NCI-H446 treated with DMSO at 0.1 percent for 48 hours (cell line): ENCODE measurements around the gene DNAH5.
"Not testable (repeated sequence)": the region's sequence is repeated elsewhere in the genome, so short reads cannot be mapped to it uniquely, and the experiment has no call there.

ENCODE experiments used
- DNase-seq: peaks from one replicate; lab custom pipeline; 2025; lab: John Stamatoyannopoulos, UW

The DNAH5 gene

DNA sequence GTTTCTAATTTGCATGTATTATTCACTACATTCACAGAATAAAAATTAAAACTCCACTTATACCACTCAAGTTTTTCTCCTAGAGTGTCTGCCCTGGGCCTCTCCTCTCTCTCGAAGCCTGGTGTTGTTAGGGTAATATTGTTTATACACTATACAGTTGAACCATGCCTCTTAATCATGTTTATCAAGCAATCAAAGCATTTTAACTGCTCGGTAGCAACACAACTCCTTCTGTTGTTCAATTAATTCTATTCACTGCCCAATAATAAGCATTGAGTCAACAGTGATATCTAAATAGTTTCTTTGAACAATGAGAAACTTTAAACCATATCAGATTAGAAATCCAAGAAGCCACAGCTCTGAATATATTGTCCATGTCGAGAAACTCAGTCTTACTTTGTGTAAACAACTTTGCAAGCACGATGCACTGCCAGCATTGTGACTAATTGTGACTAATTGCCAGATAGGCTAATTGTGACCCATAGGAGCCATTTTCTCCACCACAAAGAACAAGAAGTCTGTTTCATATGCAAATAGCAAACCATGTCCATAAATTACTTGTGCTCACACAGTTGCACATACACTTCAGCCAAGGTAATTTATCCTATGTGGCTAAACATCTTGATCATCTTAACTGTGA is at the start of gene DNAH5:
TSS of gene DNAH5 (minus strand) at position 129 of the 640 bp plus-strand sequence. CDS start 250 bp downstream, outside the sequence.
- peak; percentile 67 for DNase-seq

DNA sequence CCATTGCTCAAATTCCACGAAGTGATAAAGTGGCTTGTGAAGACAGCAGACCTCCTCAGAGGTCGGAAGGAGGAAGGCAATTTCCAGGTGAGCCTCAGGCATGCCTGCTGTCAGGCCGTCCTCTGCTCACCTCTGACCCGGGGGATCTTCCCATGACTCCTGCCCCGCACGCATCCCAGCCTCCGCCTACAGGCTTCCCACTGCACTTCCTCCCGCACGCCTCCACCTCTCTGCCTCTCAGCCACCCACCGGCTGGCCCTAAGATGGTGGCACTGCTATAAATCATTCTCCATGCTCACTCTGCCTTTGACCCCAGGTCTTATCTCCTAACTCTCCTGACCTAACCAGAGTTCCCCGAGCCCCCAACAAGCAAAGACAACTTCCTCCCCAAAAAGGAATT is 49.4 kb upstream of the DNAH5 start:
- no peak for DNase-seq

- DNase-seq: no peak
Measured at GRCh38 chr5:13992795-13993194, 48.3 kb upstream of the DNAH5 start.

- DNase-seq: no peak
Measured at GRCh38 chr5:13991365-13991764, 46.9 kb upstream of the DNAH5 start.

DNA sequence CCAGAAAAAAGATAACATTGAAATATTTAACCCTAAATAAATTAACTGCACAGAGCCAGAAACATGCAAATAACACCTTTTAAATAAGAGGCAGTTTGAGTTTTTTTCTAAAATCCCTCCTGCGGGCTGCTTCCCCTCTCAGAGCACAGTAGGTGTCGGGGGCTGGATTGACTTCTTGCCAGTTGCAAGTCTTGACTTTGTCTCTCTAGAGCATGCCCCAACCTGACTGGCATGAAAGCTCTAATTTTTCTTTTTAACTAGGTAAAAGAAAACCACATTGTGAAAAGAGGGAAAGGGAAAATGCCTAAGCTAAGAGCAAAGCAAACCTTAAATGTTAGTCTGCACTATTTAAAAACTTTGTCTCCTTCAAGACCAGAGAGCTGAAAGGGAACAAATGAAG is 46.4 kb upstream of the DNAH5 start:
- DNase-seq: no peak

- DNase-seq: no peak
Measured at GRCh38 chr5:13989832-13990231, 45.3 kb upstream of the DNAH5 start.

DNA sequence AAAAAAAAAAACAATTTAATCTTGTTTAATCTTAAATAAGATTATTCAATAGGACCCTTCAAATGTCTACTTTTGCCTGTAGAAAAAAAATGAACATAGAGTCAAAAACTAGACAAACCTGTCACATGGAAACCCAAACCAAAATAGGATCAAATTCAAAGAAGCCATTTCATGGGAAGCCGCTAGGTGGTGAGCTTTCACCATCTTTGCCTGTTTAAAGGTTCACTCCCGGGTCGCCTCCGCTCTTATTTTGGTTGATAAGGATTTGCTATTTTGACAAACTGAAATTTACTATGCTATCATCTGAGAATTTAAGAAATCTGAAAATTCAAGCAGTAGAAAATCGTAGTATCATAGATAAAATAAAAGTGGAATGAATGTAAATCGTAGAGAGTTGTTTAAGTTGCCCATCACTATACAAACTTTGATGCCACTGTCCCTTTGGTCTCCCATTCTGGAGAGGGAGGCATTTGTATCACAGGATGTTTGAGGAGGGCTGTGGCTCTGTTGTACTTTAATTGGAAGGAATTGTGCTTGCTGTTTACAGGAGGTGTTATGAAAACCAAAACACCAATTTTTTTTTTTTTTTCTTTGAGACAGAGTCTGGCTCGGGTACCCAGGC is 43.5 kb upstream of the DNAH5 start:
- peak; percentile 59 for DNase-seq

DNA sequence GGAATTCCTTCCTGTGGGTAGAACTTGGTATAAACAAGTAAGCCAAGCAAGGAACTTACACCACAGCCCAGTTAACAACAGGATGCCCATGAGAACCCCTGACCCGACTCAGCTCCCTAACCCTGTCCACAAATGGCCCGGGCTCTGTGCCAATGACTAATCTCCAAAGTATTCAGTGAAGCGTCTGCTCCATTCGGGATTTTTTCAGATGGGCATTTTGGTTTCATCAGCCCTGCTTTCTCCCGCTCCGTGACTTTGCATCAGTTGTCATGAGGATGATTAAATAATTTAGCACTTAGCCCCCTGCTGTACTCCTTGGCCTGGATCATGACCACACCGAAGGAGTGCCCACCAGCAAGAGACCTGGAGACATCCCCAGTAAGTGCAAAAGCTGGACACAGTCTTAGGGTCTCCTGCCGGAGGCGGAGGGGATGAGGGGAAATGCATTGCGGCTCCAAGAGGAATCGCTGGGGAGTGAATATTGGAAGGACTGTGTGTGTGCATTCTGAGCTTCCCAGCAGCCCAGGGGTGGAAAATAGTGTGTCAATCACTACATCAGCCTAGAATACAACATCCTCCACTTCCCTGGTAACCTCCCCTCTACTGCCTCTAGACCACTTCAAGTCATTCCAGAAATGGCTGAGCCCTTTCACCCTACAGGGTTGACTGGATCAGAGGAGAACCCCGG is 41.4 kb upstream of the DNAH5 start:
- no peak for DNase-seq

- DNase-seq: not testable (repeated sequence)
Measured at GRCh38 chr5:13984888-13985287, 40.4 kb upstream of the DNAH5 start.

DNA sequence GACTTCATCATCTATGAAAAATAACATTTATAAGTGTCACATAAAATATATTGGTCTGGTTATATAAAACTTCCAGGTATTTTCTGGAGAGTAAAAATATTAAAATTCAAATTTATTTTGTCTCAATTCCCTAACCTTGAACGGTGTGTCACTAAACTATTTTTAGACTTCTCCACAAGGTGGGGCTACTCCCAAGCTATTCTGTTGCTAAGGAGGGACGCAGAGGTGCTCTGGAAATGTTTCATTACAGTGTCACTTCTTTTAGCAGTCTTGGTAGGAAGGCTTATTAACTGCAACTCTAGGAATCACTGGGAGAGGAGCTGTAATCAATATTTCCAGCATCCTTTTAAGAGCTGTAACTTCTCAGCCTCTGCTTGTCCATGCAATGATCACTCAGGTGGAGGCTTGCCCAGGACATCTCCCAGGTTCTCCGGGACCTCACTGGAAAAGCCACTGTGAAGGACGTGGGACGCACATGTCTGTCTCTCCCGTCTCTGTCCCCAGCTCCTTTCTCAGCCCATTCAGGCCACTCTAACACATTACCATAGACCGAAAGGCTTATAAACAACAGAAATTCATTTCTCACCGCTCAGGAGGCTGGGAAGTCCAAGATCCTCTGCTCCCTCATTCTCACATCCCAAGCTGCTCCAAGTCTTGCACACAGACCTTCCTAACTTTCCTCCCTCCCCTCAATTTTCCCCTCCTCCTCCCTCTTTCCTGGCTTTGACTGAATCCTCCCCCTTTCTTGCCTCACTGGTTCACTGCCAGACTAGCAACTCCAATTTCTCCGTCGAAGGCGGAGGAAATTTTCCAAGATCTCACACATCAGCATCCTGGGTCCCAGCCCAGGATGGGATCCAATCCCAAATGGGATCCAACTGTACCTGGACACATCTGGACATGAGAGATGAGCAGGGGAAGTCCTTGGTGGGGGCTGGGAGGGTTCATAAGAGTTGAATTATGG is 32.7 kb upstream of the DNAH5 start:
- peak; percentile 26 for DNase-seq

- DNase-seq: no peak
Measured at GRCh38 chr5:13976223-13976622, 31.7 kb upstream of the DNAH5 start.

DNA sequence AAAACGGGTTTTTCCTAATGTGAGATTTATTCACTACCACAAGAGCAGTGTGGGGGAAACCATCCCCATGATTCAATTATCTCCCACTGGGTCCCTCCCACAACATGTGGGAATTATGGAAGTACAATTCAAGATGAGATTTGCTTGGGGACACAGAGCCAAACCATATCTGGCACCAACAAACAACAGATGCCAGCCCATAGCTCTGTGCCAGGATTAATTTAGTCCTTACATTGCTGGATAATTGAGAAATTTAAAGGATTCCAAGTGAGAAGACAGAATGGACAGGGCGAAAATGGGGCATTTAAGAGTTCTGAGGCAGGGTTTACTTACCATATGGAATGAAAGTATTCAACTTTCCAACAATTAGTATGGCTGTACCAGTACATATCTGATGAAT is 30.8 kb upstream of the DNAH5 start:
- peak; percentile 77 for DNase-seq

DNA sequence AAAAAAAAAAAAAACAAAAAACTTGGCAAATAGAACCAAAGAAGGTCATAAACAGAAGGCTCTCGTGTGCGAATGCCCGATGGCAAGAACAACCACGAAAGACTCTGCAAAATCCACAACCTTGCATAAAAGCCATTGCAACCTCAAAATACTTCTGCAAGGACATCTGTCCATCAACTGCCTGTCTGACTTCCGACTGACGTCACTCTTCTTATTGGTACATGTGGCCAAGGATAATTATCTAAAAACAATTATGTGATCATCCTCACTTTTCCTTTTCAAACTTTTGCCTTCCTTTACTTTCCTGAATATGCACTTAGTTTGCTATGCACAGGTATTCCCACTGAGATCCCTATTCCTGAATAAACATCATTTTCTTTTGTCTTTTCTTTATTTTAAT is 29.2 kb upstream of the DNAH5 start:
- no peak for DNase-seq

DNA sequence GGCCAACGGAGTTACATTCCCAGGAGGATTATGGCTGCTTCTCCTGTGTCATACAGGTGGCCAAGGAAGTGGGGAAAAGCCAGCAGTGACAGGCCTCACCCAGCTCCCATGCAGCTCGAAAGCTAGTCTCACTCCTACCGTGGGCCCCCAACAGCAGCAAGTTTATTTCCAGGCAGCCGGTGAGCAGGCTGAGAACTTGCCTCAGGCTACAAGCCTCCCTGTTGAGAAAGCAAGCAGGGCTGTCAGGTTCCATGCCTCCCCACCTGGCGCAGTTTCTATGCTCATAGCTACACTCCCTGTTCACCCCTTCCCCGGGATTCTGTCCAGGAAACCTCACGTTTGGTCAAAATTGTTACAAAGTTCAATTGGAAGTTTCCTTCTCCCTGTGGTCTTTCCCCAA is 27.5 kb upstream of the DNAH5 start:
- DNase-seq: no peak

DNA sequence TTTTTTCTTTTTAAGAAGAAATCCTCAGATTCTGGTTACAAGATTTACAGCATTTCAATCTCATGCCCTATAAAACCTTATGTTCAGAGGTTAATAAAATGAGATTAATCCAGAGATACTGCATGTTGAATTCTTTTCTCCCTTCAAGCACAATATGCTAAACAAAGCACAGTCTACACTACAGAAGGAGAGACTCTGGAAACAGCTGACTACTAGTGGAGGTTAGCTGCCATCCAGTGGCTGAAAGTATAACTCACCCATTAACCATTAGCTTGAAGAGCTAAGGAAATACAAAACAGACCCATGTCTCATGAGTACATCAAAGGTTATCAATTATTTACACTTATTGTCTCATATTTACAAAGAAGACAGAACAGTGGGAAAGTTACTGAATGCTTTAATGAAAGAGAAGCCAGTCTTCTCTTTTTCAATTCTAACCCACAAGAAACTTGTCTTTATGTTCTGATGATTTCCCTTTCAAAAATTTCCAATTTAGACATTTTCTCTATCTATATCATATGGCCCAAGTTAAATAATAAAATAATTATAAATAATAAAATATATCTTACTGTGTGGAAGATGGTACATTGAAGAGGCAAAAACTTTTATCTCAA is 12.7 kb upstream of the DNAH5 start:
- DNase-seq: peak; percentile 79

GRCh38 chr5:13956471-13956870 is 12.0 kb upstream of the DNAH5 start:
- DNase-seq: no peak

DNA sequence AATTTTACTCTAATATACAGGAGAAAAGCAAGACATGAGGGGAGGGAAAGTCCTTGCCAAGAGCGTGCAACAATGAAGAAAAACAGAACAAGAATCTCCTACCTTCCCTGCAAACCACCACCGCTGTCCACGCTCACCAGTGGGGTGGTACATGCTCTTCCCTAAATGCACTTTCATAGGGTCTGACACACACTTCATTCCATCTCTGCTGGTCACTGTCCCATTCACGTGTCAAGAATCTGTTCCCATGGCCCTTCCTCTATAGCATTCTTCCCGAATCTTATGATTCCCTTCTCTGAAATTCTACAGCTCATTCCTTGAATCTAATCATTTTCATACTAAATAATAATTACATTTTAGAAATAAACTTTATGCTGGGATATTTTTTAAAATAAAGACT is 11.4 kb upstream of the DNAH5 start:
- DNase-seq: no peak

DNA sequence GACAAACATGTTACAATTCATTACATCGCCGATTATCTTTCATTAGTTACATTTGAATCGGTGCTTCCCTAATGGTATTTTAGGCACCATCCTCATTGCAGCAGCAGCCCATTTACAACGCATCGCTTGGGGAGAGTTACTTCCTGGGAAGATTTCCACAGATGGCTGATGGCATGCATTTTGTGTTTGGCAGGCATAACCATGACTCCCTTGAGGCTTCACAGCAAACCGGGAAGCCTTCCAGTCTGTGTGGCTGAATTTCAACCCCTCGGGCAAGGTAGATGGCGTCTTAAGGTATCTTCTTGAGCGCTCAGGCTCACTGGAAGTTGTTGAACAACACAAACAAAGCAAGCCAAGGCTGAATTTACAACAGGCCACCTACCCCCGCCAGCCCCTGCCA is 1.6 kb upstream of the DNAH5 start:
- DNase-seq: peak; percentile 95

GRCh38 chr5:13945271-13945670 is 783 bp upstream of the DNAH5 start:
- DNase-seq: peak; percentile 67

GRCh38 chr5:13943676-13944075 is 812 bp downstream of the DNAH5 start:
- DNase-seq: no peak

DNA sequence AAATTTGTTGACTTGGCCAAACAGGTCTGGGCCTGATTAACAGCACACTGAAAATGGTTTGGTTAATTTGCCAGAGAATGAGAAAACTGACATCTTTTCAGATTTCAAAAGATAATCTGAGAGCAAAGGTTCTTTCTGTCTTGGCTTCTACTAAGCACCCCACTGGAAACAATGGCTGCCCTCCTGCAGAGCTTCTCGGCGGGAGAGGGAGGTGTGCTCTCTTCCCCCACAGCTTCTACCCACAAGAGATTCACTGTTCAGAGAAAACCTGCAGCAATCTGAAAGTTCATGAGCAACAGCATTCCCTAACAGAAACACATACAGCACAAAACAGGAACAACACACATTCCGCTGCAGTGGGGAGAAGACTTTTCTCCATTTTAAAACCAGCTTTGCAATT is 3.0 kb downstream of the DNAH5 start:
- DNase-seq: no peak

DNA sequence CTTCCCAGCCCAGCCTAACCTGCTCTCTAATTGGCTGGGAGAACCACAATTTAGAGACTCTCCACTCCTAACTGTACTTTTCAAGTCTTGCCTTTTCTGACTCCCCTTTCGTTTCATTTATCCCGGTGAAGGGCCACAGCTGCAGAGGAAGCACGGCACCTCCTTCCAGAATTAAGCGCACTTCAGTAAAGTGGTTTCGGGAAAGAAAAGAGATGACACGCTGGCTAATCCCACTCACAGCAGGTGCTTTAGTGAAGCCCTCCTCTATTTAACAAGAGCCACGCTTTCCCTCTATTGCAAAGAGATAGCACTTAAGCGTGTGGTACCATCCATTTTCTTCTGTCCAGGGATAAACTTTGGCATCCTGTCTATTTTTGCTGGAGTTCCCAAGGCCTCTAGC is 4.8 kb downstream of the DNAH5 start:
- no peak for DNase-seq
